ENCODE measurements around the gene TBC1D24. TPM values are rescaled to one million over a fixed set of nuclear protein-coding genes. Genes with fewer than 3 reads are reported as not detected.
"Not testable (repeated sequence)": the region's sequence is repeated elsewhere in the genome, so short reads cannot be mapped to it uniquely, and the experiment has no call there.

Gene TBC1D24
- total RNA-seq, 4 donors from 2014 or later: 8.3 to 19.3 (median 11.6) TPM

DNA sequence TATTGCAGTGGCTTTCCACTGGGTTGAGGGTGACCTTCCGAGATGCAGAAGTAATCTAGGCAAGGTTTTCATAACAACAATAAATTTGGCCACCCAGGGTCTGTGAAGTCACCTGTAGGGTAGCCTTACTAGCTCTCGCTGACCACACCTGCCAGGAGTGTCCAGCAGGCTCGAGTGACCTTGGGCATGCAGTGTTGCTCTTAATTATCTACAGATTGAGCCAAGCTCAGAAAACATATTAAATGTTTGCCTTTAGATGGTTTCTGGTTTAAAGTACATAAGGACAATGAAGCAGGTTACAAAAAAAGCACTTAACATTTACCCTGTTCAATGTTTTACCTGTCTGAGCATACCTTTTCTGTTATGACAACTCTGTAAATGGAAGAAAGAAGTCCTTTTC, 1.8 kb downstream of the TBC1D24 start:
- intact Hi-C loops (cut with DNase I; ENCODE audit: low total_unique reads) (no loop called here), in situ Hi-C loops (cut with MboI; ENCODE audit: low pct_ligation_motif_present in 1 of 4, low pct_unique_long_range_greater_than_20kb in 1 of 4, low sequenced_read_pairs in 3 of 4) (loop anchor here in 3 of 4 donors (25.0 kb wide), 3 partner anchors 139 to 314 kb away; partner anchors contain the start of genes ABCA3 (in 2 of the 3), CASKIN1 (in 1 of the 3) and TRAF7 (in 1 of the 3))
- TF ChIP-seq POLR2AphosphoS5 (IDR thresholded peaks at IDR 0.05) (no peak), POLR2A (IDR thresholded peaks at IDR 0.05) (no peak), EP300 (IDR thresholded peaks at IDR 0.05; ENCODE audit: low read depth) (no peak)
- TF ChIP-seq, protein P1, sequence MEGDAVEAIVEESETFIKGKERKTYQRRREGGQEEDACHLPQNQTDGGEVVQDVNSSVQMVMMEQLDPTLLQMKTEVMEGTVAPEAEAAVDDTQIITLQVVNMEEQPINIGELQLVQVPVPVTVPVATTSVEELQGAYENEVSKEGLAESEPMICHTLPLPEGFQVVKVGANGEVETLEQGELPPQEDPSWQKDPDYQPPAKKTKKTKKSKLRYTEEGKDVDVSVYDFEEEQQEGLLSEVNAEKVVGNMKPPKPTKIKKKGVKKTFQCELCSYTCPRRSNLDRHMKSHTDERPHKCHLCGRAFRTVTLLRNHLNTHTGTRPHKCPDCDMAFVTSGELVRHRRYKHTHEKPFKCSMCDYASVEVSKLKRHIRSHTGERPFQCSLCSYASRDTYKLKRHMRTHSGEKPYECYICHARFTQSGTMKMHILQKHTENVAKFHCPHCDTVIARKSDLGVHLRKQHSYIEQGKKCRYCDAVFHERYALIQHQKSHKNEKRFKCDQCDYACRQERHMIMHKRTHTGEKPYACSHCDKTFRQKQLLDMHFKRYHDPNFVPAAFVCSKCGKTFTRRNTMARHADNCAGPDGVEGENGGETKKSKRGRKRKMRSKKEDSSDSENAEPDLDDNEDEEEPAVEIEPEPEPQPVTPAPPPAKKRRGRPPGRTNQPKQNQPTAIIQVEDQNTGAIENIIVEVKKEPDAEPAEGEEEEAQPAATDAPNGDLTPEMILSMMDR (IDR thresholded peaks at IDR 0.05): no peak
- peaks cover 19% of the 10 kb centered on the region for H3K27me3 ChIP-seq
- H3K27ac ChIP-seq: no peak overlapping the region
- no peaks in the 10 kb centered on the region for H3K36me3 ChIP-seq
- WGBS, 2 donors (ENCODE audit: low coverage in 1 of 2): 89% methylated on average over 3 of the region's 3 CpGs; no CpG with 5 or more reads in 1 of the 2 donors
- peaks cover 11 to 38% (median 30%) of the 10 kb centered on the region in 4 donors for H3K4me1 ChIP-seq
- no peaks in the 10 kb centered on the region for H3K9me3 ChIP-seq
- no peak for DNase-seq
- no peak overlapping the region for H3K4me3 ChIP-seq

GRCh38 chr16:2477327-2477726, 2.4 kb downstream of the TBC1D24 start:
- no peak for DNase-seq
- intact Hi-C loops (cut with DNase I; ENCODE audit: low total_unique reads): no loop called here
- no peak for TF ChIP-seq EP300 (IDR thresholded peaks at IDR 0.05; ENCODE audit: low read depth)
- no peak for TF ChIP-seq POLR2AphosphoS5 (IDR thresholded peaks at IDR 0.05)
- no peak for TF ChIP-seq POLR2A (IDR thresholded peaks at IDR 0.05)
- TF ChIP-seq, protein P1 (IDR thresholded peaks at IDR 0.05): no peak
- Histone ChIP-seq H3K27ac (no peak overlapping the region), H3K27me3 (peaks cover 13% of the 10 kb centered on the region), H3K4me3 (no peak overlapping the region), H3K4me1 (peaks cover 13 to 35% (median 29%) of the 10 kb centered on the region in 4 donors), H3K36me3 (no peaks in the 10 kb centered on the region), H3K9me3 (no peaks in the 10 kb centered on the region)
- WGBS, 2 donors (ENCODE audit: low coverage in 1 of 2): 97% methylated on average over 3 of the region's 3 CpGs; no CpG with 5 or more reads in 1 of the 2 donors
- in situ Hi-C loops (cut with MboI; ENCODE audit: low pct_ligation_motif_present in 1 of 4, low pct_unique_long_range_greater_than_20kb in 1 of 4, low sequenced_read_pairs in 3 of 4): loop anchor here in 3 of 4 donors (25.0 kb wide), 3 partner anchors 140 to 315 kb away; partner anchors contain the start of genes ABCA3 (in 2 of the 3), CASKIN1 (in 1 of the 3) and TRAF7 (in 1 of the 3)

DNA sequence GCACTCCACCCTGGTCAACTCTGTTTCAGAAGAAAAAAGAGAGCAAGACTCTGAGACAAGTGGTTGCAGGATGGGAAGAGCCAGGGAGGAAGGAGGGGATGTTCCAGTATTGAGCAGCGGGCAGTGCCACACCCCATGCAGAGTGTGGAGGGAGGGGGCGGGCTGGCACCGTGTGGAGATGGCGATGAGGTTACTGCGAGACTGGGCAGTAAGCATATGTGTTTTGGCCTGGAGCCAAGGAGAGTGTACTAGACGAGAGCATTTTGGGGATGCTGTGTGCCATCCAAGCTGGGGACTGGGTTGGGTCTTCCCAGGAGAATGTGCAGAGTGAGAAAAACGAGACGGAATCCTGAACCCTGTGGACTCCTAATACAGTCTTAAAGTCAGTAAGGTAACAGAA, 3.4 kb downstream of the TBC1D24 start:
- H3K4me3 ChIP-seq: no peak overlapping the region
- DNase-seq: no peak
- no peaks in the 10 kb centered on the region for H3K9me3 ChIP-seq
- H3K4me1 ChIP-seq: peaks cover 20 to 37% (median 33%) of the 10 kb centered on the region in 4 donors
- intact Hi-C loops (cut with DNase I; ENCODE audit: low total_unique reads) (no loop called here), in situ Hi-C loops (cut with MboI; ENCODE audit: low pct_ligation_motif_present in 1 of 4, low pct_unique_long_range_greater_than_20kb in 1 of 4, low sequenced_read_pairs in 3 of 4) (loop anchor here in 3 of 4 donors (25.0 kb wide), 3 partner anchors 141 to 316 kb away; partner anchors contain the start of genes ABCA3 (in 2 of the 3), CASKIN1 (in 1 of the 3) and TRAF7 (in 1 of the 3))
- 75 to 76% methylated on average over 7 to 8 of the region's 8 CpGs for WGBS, 2 donors (ENCODE audit: low coverage in 1 of 2)
- H3K27me3 ChIP-seq: peaks cover 4% of the 10 kb centered on the region
- TF ChIP-seq EP300 (IDR thresholded peaks at IDR 0.05; ENCODE audit: low read depth) (no peak), POLR2AphosphoS5 (IDR thresholded peaks at IDR 0.05) (no peak), POLR2A (IDR thresholded peaks at IDR 0.05) (no peak)
- TF ChIP-seq, protein P1 (IDR thresholded peaks at IDR 0.05): no peak
- H3K27ac ChIP-seq: no peak overlapping the region
- no peaks in the 10 kb centered on the region for H3K36me3 ChIP-seq

DNA sequence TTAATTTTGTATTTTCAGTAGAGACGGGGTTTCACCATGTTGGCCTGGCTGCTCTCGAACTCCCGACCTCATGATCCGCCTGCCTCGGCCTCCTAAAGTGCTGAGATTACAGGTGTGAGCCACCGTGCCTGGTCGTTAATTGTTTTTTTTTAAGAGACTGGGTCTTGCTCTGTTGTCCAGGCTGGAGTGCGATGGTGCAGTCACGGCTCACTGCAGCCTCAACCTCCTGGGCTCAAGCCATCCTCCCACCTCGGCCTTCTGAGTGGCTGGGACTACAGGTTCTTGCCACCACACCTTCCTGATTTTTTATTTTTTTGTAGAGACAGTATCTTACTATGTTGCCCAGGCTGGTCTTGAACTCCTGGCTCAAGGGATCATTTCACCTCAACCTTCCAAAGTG, 5.1 kb downstream of the TBC1D24 start:
- in situ Hi-C loops (cut with MboI; ENCODE audit: low pct_ligation_motif_present in 1 of 4, low pct_unique_long_range_greater_than_20kb in 1 of 4, low sequenced_read_pairs in 3 of 4): loop anchor here in 3 of 4 donors (25.0 kb wide), 3 partner anchors 143 to 318 kb away; partner anchors contain the start of genes ABCA3 (in 2 of the 3), CASKIN1 (in 1 of the 3) and TRAF7 (in 1 of the 3)
- H3K36me3 ChIP-seq; H3K27ac ChIP-seq; H3K4me3 ChIP-seq; DNase-seq; H3K9me3 ChIP-seq; H3K27me3 ChIP-seq; intact Hi-C loops (cut with DNase I; ENCODE audit: low total_unique reads): not testable (repeated sequence)
- 92 to 94% methylated on average over 9 to 10 of the region's 10 CpGs for WGBS, 2 donors (ENCODE audit: low coverage in 1 of 2)
- H3K4me1 ChIP-seq: peaks cover 19 to 31% (median 25%) of the 10 kb centered on the region in 4 donors
